HEK293 (cell line): ENCODE measurements around the gene ZBTB25.

Source experiments
- CTCF ChIA-PET: fragments of 350-600 bp; formaldehyde crosslinking; extraction: SDS; loops from one replicate; lab custom pipeline; 2021; ENCODE audit warnings: antibody characterized with exemption; lab: Yijun Ruan, JAX
- POLR2A ChIA-PET: fragments of 300-600 bp; formaldehyde crosslinking; extraction: SDS; loops from one replicate; lab custom pipeline; 2020; ENCODE audit warnings: antibody characterized with exemption, inconsistent platforms; lab: Yijun Ruan, JAX
- H3K27ac ChIP-seq: fragments of 200-500 bp; sonication (Bioruptor generic); 2 replicates; pipeline ENCODE4 v1.5.1; 2014; ENCODE audit warnings: low read depth, low read length, control low read depth, inconsistent platforms; ENCODE audit errors: extremely low read depth
- H3K36me3 ChIP-seq, 2 experiments: fragments of 200-500 bp in 1 of 2; sonication (Bioruptor generic) in 1 of 2; 1 replicate in 1 of 2; 2 replicates in 1 of 2; pipeline ENCODE4 v1.5.1; 2014 to 2017; ENCODE audit warnings: inconsistent platforms in 2 of 2, low read length in 2 of 2; ENCODE audit not compliant: control insufficient read depth in 2 of 2, insufficient read depth in 1 of 2
- H3K4me1 ChIP-seq: fragments of 200-500 bp; sonication (Bioruptor generic); 2 replicates; pipeline ENCODE4 v1.5.1; 2014; ENCODE audit warnings: mild to moderate bottlenecking, low read length, inconsistent platforms; ENCODE audit not compliant: control insufficient read depth, insufficient read depth
- H3K4me3 ChIP-seq: 2 replicates; pipeline ENCODE4 v1.5.1; 2011; ENCODE audit warnings: low read depth, mild to moderate bottlenecking, control low read depth, low read length, moderate library complexity
- H3K9me3 ChIP-seq: fragments of 200-500 bp; sonication (Bioruptor generic); 2 replicates; pipeline ENCODE4 v1.5.1; 2014; ENCODE audit warnings: low read depth, low read length, inconsistent platforms; ENCODE audit not compliant: control insufficient read depth, insufficient read depth
- GLIS2 ChIP-seq: fragments of 450-650 bp; formaldehyde crosslinking; IDR thresholded peaks from 2 replicates; pipeline ENCODE4 v1.5.1; 2016; ENCODE audit warnings: missing biosample characterization, missing genetic modification characterization
- HOXC10 ChIP-seq: sonication (generic); formaldehyde crosslinking; IDR thresholded peaks from 2 replicates; pipeline ENCODE4 v1.8.1; 2023; ENCODE audit warnings: mild to moderate bottlenecking, missing genetic modification reagents
- OSR2 ChIP-seq: fragments of 450-650 bp; formaldehyde crosslinking; IDR thresholded peaks from 2 replicates; pipeline ENCODE4 v1.5.1; 2016; ENCODE audit warnings: missing biosample characterization, missing genetic modification characterization
- PATZ1 ChIP-seq: fragments of 450-650 bp; formaldehyde crosslinking; IDR thresholded peaks from 2 replicates; pipeline ENCODE4 v1.5.1; 2016; ENCODE audit warnings: missing biosample characterization, missing genetic modification characterization
- ZBTB11 ChIP-seq: fragments of 450-650 bp; formaldehyde crosslinking; conservative IDR thresholded peaks from 2 replicates; pipeline ENCODE4 v1.5.1; 2016; ENCODE audit warnings: low read depth, missing biosample characterization, missing genetic modification characterization
- ZBTB6 ChIP-seq: fragments of 450-650 bp; formaldehyde crosslinking; IDR thresholded peaks from 2 replicates; pipeline ENCODE4 v1.5.1; 2017; ENCODE audit warnings: missing biosample characterization, missing genetic modification characterization
- ZNF266 ChIP-seq: fragments of 450-650 bp; formaldehyde crosslinking; IDR thresholded peaks from 2 replicates; pipeline ENCODE4 v1.5.1; 2016; ENCODE audit warnings: missing biosample characterization, missing genetic modification characterization, low read depth
- ZNF335 ChIP-seq: fragments of 450-650 bp; formaldehyde crosslinking; conservative IDR thresholded peaks from 2 replicates; pipeline ENCODE4 v1.5.1; 2016; ENCODE audit warnings: missing biosample characterization, missing genetic modification characterization
- ZNF473 ChIP-seq: fragments of 450-650 bp; formaldehyde crosslinking; IDR thresholded peaks from 2 replicates; pipeline ENCODE4 v1.5.1; 2017; ENCODE audit warnings: missing biosample characterization, missing genetic modification characterization
- ZNF560 ChIP-seq: fragments of 450-650 bp; formaldehyde crosslinking; IDR thresholded peaks from 2 replicates; pipeline ENCODE4 v1.5.1; 2017; ENCODE audit warnings: missing biosample characterization, missing genetic modification characterization, borderline replicate concordance
- ZNF639 ChIP-seq: fragments of 450-650 bp; formaldehyde crosslinking; IDR thresholded peaks from 2 replicates; pipeline ENCODE4 v1.5.1; 2016; ENCODE audit warnings: missing biosample characterization, missing genetic modification characterization
- TF ChIP-seq, protein P1 (sequence below): fragments of 450-650 bp; formaldehyde crosslinking; IDR thresholded peaks from 2 replicates; pipeline ENCODE4 v1.5.1; 2016; ENCODE audit warnings: missing biosample characterization, missing genetic modification characterization
- TF ChIP-seq, protein P2 (sequence below): fragments of 450-650 bp; IDR thresholded peaks from 2 replicates; pipeline ENCODE4 v1.5.1; 2018; ENCODE audit warnings: missing biosample characterization, missing genetic modification characterization

ZBTB25 gene

DNA sequence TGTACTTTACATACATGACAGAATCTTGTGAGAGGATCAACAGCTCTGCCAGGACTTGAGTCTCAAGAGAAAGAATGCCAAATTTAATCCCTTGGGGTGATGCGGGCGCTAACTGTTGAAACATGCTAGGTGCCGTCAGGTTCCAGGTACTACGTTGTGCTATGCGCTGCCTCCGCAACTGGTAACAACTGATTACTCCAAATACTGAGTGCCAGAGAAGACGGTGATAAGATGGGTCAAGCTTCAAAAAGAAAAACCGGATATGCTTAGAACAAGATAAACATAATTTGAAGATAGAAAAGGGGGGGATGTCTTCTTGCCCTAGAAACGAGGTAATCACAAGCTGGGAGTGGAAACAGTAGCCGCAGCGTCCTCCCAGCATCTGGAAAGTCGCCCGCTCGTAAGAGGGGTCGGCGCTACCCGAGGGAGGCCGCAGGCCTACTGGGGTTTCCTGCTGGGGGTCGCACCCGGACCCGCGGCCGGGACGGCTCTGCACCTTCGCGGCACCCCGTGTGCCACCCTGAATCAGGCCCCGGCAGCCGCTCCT is 678 bp downstream of the ZBTB25 start (continued):
- TF ChIP-seq, protein P1, sequence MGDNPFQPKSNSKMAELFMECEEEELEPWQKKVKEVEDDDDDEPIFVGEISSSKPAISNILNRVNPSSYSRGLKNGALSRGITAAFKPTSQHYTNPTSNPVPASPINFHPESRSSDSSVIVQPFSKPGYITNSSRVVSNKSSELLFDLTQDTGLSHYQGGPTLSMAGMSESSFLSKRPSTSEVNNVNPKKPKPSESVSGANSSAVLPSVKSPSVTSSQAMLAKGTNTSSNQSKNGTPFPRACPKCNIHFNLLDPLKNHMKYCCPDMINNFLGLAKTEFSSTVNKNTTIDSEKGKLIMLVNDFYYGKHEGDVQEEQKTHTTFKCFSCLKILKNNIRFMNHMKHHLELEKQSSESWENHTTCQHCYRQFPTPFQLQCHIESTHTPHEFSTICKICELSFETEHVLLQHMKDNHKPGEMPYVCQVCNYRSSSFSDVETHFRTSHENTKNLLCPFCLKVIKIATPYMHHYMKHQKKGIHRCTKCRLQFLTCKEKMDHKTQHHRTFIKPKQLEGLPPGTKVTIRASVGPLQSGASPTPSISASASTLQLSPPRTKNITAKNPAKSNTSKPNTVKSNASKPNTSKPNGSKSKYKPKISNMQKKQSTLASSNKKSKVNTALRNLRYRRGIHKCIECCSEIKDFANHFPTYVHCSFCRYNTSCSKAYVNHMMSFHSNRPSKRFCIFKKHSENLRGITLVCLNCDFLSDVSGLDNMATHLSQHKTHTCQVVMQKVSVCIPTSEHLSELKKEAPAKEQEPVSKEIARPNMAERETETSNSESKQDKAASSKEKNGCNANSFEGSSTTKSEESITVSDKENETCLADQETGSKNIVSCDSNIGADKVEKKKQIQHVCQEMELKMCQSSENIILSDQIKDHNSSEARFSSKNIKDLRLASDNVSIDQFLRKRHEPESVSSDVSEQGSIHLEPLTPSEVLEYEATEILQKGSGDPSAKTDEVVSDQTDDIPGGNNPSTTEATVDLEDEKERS (tag by site-specific recombination) = no peak
- TF ChIP-seq ZNF335 (tag by site-specific recombination) (peak; percentile 32; the same call in 1 of the 2 replicates), ZBTB6 (no peak), ZNF473 (no peak), ZBTB11 (tag by site-specific recombination) (peak; percentile 94), OSR2 (0 out of 2 replicates have a peak, but pooled peaks have one; percentile 9), GLIS2 (tag by site-specific recombination) (peak; percentile 77; the same call in 1 of the 2 replicates), PATZ1 (tag by site-specific recombination) (peak; percentile 17; the same call in 1 of the 2 replicates)

DNA sequence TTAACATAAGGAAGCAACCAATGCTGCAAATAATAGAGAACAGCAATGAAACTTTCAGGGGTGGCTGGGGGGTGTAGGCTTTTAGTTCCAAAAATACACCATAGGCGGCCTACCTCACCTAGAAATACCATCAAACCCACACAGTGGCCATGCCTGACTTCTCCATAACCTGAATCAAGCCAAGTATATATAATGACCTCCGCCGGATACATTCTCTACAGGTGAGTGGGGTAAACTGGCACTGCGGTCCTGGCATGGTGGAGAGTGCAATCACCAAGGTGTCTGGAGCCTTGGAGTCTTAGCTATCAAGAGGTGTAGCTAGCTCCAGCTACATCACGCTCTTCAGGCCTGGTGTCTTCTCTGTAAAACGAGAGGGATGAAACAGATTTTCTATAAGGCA is 1.2 kb downstream of the ZBTB25 start:
- Histone ChIP-seq H3K4me1 (peaks cover 20% of the 10 kb centered on the region), H3K27ac (peak overlapping the region; percentile 99), H3K36me3 (peaks cover 7 to 11% of the 10 kb centered on the region in 2 experiments; a peak in 2 of 3 replicates), H3K4me3 (peak overlapping the region; percentile 62), H3K9me3 (no peaks in the 10 kb centered on the region)
- no peak for TF ChIP-seq HOXC10 (CRISPR knock-in tag)
- TF ChIP-seq ZNF266 (tag by site-specific recombination) = no peak
- TF ChIP-seq, protein P2, sequence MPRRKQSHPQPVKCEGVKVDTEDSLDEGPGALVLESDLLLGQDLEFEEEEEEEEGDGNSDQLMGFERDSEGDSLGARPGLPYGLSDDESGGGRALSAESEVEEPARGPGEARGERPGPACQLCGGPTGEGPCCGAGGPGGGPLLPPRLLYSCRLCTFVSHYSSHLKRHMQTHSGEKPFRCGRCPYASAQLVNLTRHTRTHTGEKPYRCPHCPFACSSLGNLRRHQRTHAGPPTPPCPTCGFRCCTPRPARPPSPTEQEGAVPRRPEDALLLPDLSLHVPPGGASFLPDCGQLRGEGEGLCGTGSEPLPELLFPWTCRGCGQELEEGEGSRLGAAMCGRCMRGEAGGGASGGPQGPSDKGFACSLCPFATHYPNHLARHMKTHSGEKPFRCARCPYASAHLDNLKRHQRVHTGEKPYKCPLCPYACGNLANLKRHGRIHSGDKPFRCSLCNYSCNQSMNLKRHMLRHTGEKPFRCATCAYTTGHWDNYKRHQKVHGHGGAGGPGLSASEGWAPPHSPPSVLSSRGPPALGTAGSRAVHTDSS (tag by site-specific recombination) = no peak
- no peak for TF ChIP-seq ZNF639
- no peak for TF ChIP-seq ZNF560
- POLR2A ChIA-PET = interaction anchor here (1.3 to 5.2 kb wide), 6 partner anchors 9 to 164 kb away, joined by 3 to 54 read pairs (median 4); partner anchors contain the start of gene HSPA2
- CTCF ChIA-PET = interaction anchor here (1.0 kb wide), 3 partner anchors 30 to 134 kb away, joined by 3 to 4 read pairs (median 3); no protein-coding TSS in a partner anchor
